OCI-LY1 (cell line): ENCODE data around the gene ATAD3A.

Experiments
- H2AFZ ChIP-seq: fragments of 200-600 bp; sonication (generic), shearing (Covaris generic); 2 replicates; pipeline ENCODE4 v1.6.0; 2014; ENCODE audit warnings: antibody characterized with exemption, mild to moderate bottlenecking, low read length
- H3F3A ChIP-seq: fragments of 200-600 bp; sonication (generic), shearing (Covaris generic); 2 replicates; pipeline ENCODE4 v1.6.0; 2014; ENCODE audit warnings: mild to moderate bottlenecking, antibody characterized with exemption, low read length, moderate library complexity; ENCODE audit not compliant: insufficient read depth
- H3K27ac ChIP-seq: fragments of 200-600 bp; sonication (generic); 2 replicates; pipeline ENCODE4 v1.5.1; 2014; ENCODE audit warnings: low read length, mixed run types, mild to moderate bottlenecking, low read depth; ENCODE audit not compliant: poor library complexity, severe bottlenecking
- H3K27me3 ChIP-seq: fragments of 200-600 bp; sonication (generic); 2 replicates; pipeline ENCODE4 v1.6.0; 2014; ENCODE audit warnings: antibody characterized with exemption, mild to moderate bottlenecking, low read length, moderate library complexity; ENCODE audit not compliant: insufficient read depth
- H3K36me3 ChIP-seq: fragments of 200-600 bp; sonication (generic); 2 replicates; pipeline ENCODE4 v1.6.1; 2014; ENCODE audit warnings: mild to moderate bottlenecking, antibody characterized with exemption, low read length, moderate library complexity, mixed read lengths; ENCODE audit not compliant: insufficient read depth
- H3K4me1 ChIP-seq: fragments of 200-600 bp; sonication (generic); 2 replicates; pipeline ENCODE4 v1.5.1; 2014; ENCODE audit warnings: mild to moderate bottlenecking, low read length, moderate library complexity; ENCODE audit not compliant: insufficient read depth, severe bottlenecking
- H3K4me2 ChIP-seq: fragments of 200-600 bp; sonication (generic), shearing (Covaris generic); 2 replicates; pipeline ENCODE4 v1.6.1; 2014; ENCODE audit warnings: low read length
- H3K4me3 ChIP-seq: fragments of 200-600 bp; sonication (generic); 2 replicates; pipeline ENCODE4 v1.5.1; 2014; ENCODE audit warnings: low read length, low read depth, mild to moderate bottlenecking, mixed read lengths; ENCODE audit not compliant: poor library complexity, severe bottlenecking
- H3K79me2 ChIP-seq: fragments of 200-600 bp; shearing (Covaris generic); 2 replicates; pipeline ENCODE4 v1.6.1; 2016; ENCODE audit warnings: mixed run types, low read length, mixed read lengths; ENCODE audit not compliant: insufficient read depth
- H3K9ac ChIP-seq: fragments of 200-600 bp; sonication (generic), shearing (Covaris generic); 2 replicates; pipeline ENCODE4 v1.6.1; 2014; ENCODE audit warnings: mild to moderate bottlenecking, low read length, mixed read lengths
- H3K9me2 ChIP-seq: fragments of 200-600 bp; sonication (generic), shearing (Covaris generic); 2 replicates; pipeline ENCODE4 v1.6.1; 2014; ENCODE audit warnings: low read depth, mild to moderate bottlenecking, low read length, mixed read lengths
- H3K9me3 ChIP-seq: fragments of 200-600 bp; shearing (Covaris generic); 2 replicates; pipeline ENCODE4 v1.6.1; 2014; ENCODE audit warnings: low read length, mixed read lengths
- H4K20me1 ChIP-seq: fragments of 200-600 bp; sonication (generic), shearing (Covaris generic); 2 replicates; pipeline ENCODE4 v1.6.0; 2016; ENCODE audit warnings: mild to moderate bottlenecking, low read length; ENCODE audit not compliant: insufficient read depth
- CTCF ChIP-seq: fragments of 200-600 bp; sonication (generic), shearing (Covaris generic); IDR thresholded peaks from 2 replicates; pipeline ENCODE4 v1.5.1; 2017; ENCODE audit warnings: mild to moderate bottlenecking, antibody characterized with exemption, low read length, moderate library complexity, mixed read lengths
- EZH2 ChIP-seq: fragments of 200-600 bp; sonication (generic), shearing (Covaris generic); IDR thresholded peaks from 2 replicates; pipeline ENCODE4 v1.8.0; 2017; ENCODE audit warnings: borderline replicate concordance, mixed run types, mild to moderate bottlenecking, antibody characterized with exemption, low read length, moderate library complexity, mixed read lengths

Gene ATAD3A

GRCh38 chr1:1577367-1578011, 65.5 kb downstream of the ATAD3A start:
- H3K36me3 ChIP-seq: peaks cover 6% of the 10 kb centered on the region; the same call in 1 of the 2 replicates
- peaks cover 13% of the 10 kb centered on the region; the same call in 1 of the 2 replicates for H3K27me3 ChIP-seq

GRCh38 chr1:1578371-1578940, 66.5 kb downstream of the ATAD3A start:
- H3K27me3 ChIP-seq: peaks cover 13% of the 10 kb centered on the region; the same call in 1 of the 2 replicates

More at GRCh38 chr1:1577367-1578011, 65.5 kb downstream of the ATAD3A start:
- no peaks in the 10 kb centered on the region for H3K9me3 ChIP-seq
- TF ChIP-seq EZH2: no peak
- no peak for TF ChIP-seq CTCF
- no peak overlapping the region for H3K9ac ChIP-seq
- no peak overlapping the region for H3K4me3 ChIP-seq
- no peak overlapping the region for H3K27ac ChIP-seq
- peaks cover 19% of the 10 kb centered on the region for H3K4me1 ChIP-seq
- no peaks in the 10 kb centered on the region for H4K20me1 ChIP-seq
- H3K9me2 ChIP-seq: no peaks in the 10 kb centered on the region
- H3K4me2 ChIP-seq: no peak overlapping the region
- H3K79me2 ChIP-seq: peaks cover 18% of the 10 kb centered on the region
- H2AFZ ChIP-seq: no peak overlapping the region
- no peaks in the 10 kb centered on the region for H3F3A ChIP-seq

GRCh38 chr1:1582585-1583346, 70.8 kb downstream of the ATAD3A start:
- peaks cover 8% of the 10 kb centered on the region; the same call in 1 of the 2 replicates for H3K27me3 ChIP-seq
- H3K9me2 ChIP-seq: no peaks in the 10 kb centered on the region
- no peaks in the 10 kb centered on the region for H3K9me3 ChIP-seq
- no peak overlapping the region for H3K4me2 ChIP-seq
- no peaks in the 10 kb centered on the region for H3F3A ChIP-seq
- no peaks in the 10 kb centered on the region for H3K36me3 ChIP-seq
- no peaks in the 10 kb centered on the region for H4K20me1 ChIP-seq
- no peak overlapping the region for H3K4me3 ChIP-seq
- H3K9ac ChIP-seq: no peak overlapping the region
- no peaks in the 10 kb centered on the region for H3K79me2 ChIP-seq
- no peak overlapping the region for H3K27ac ChIP-seq
- no peak overlapping the region for H2AFZ ChIP-seq
- H3K4me1 ChIP-seq: no peaks in the 10 kb centered on the region
- TF ChIP-seq CTCF: no peak

More at GRCh38 chr1:1578371-1578940, 66.5 kb downstream of the ATAD3A start:
- Histone ChIP-seq H4K20me1 (no peaks in the 10 kb centered on the region), H3K4me3 (no peak overlapping the region), H2AFZ (no peak overlapping the region), H3K9me3 (no peaks in the 10 kb centered on the region), H3K4me1 (peaks cover 10% of the 10 kb centered on the region), H3K79me2 (peaks cover 9% of the 10 kb centered on the region), H3K9me2 (no peaks in the 10 kb centered on the region), H3K4me2 (no peak overlapping the region), H3K27ac (no peak overlapping the region), H3F3A (no peaks in the 10 kb centered on the region), H3K9ac (no peak overlapping the region), H3K36me3 (no peaks in the 10 kb centered on the region; the same call in 1 of the 2 replicates)
- no peak for TF ChIP-seq CTCF
- TF ChIP-seq EZH2: no peak
